PC-9 (cell line): ENCODE measurements around the gene SNRNP40. TPM values are rescaled to one million over a fixed set of nuclear protein-coding genes. Genes with fewer than 3 reads are reported as not detected.

ENCODE experiments used
- BruUV-seq: library from RNA; stranded (reverse); fragments of 400-500 nt; replicated peaks from 2 replicates; lab custom pipeline; 2021; lab: Mats Ljungman, UMichigan
- CTCF ChIA-PET: fragments of 300-600 bp; sonication (Branson Sonifier 250); formaldehyde crosslinking; loops from one replicate; lab custom pipeline; 2022; ENCODE audit warnings: antibody characterized with exemption; lab: Charles Lee
- POLR2A ChIA-PET: fragments of 300-600 bp; sonication (Branson Sonifier 250); formaldehyde crosslinking; loops from one replicate; lab custom pipeline; 2022; ENCODE audit warnings: antibody characterized with exemption; ENCODE audit not compliant: unreplicated experiment; lab: Charles Lee
- DNase-seq, 2 experiments: peaks; one replicate each; pipeline versions ENCODE4 v3.0.0 to v3.0.0-alpha.2; 2015 to 2022; ENCODE audit warnings: mixed read lengths in 1 of 2
- H2AFZ ChIP-seq: fragments of 200-600 bp; sonication (generic); 2 replicates; pipeline ENCODE4 v1.8.1; 2017; ENCODE audit warnings: antibody characterized with exemption
- H3F3A ChIP-seq: fragments of 200-600 bp; sonication (generic); 2 replicates; pipeline ENCODE4 v1.8.1; 2017; ENCODE audit warnings: antibody characterized with exemption, mild to moderate bottlenecking, low read depth; ENCODE audit not compliant: insufficient read depth
- H3K27ac ChIP-seq: fragments of 200-600 bp; sonication (generic); 2 replicates; pipeline ENCODE4 v1.6.1; 2016; ENCODE audit warnings: mixed run types
- H3K27me3 ChIP-seq: fragments of 200-600 bp; sonication (generic); 2 replicates; pipeline ENCODE4 v1.6.1; 2016; ENCODE audit warnings: low read depth, mixed run types; ENCODE audit not compliant: insufficient read depth
- H3K36me3 ChIP-seq: fragments of 200-600 bp; sonication (generic); 2 replicates; pipeline ENCODE4 v1.6.1; 2016; ENCODE audit warnings: low read depth, mixed run types
- H3K4me1 ChIP-seq: fragments of 200-600 bp; sonication (generic); replicated peaks from 2 replicates; pipeline ENCODE4 v1.6.1; 2016; ENCODE audit warnings: mixed run types; ENCODE audit not compliant: insufficient read depth
- H3K4me2 ChIP-seq: fragments of 200-600 bp; sonication (generic); 2 replicates; pipeline ENCODE4 v1.6.1; 2017; ENCODE audit warnings: mixed run types
- H3K4me3 ChIP-seq: fragments of 200-600 bp; sonication (generic); 2 replicates; pipeline ENCODE4 v1.6.1; 2016; ENCODE audit warnings: mixed run types
- H3K79me2 ChIP-seq: fragments of 200-600 bp; sonication (generic); 2 replicates; pipeline ENCODE4 v1.6.1; 2017; ENCODE audit warnings: low read depth, mixed run types
- H3K9me2 ChIP-seq: fragments of 200-600 bp; sonication (generic); 2 replicates; pipeline ENCODE4 v1.8.1; 2017; ENCODE audit warnings: mild to moderate bottlenecking; ENCODE audit not compliant: insufficient read depth
- H3K9me3 ChIP-seq: fragments of 200-600 bp; sonication (generic); 2 replicates; pipeline ENCODE4 v1.8.1; 2016; ENCODE audit warnings: low read depth; ENCODE audit not compliant: insufficient read depth
- H4K20me1 ChIP-seq: fragments of 200-600 bp; sonication (generic); 2 replicates; pipeline ENCODE4 v1.8.1; 2017; ENCODE audit not compliant: insufficient read depth
- EZH2 ChIP-seq: fragments of 200-600 bp; sonication (generic); IDR thresholded peaks from 2 replicates; pipeline ENCODE4 v1.8.0; 2017; ENCODE audit warnings: antibody characterized with exemption, low read depth
- intact Hi-C: fragments of 100-400 bp; cut with micrococcal nuclease; formaldehyde crosslinking; loops from one replicate; pipeline ENCODE4 v1.10.0; 2022; ENCODE audit not compliant: unreplicated experiment
- total RNA-seq: library from RNA; stranded (reverse); gene quantifications from 2 replicates; pipeline ENCODE4 v1.2.3, GENCODE V29; 2021
- TF ChIP-seq, protein P1 (sequence below): fragments of 200-600 bp; sonication (generic); conservative IDR thresholded peaks from 2 replicates; pipeline ENCODE4 v1.6.1; 2017; ENCODE audit warnings: mixed run types, antibody characterized with exemption, mild to moderate bottlenecking, moderate library complexity

The SNRNP40 gene
- total RNA-seq, 1 experiment from 2014 or later, result 59.5 TPM

DNA sequence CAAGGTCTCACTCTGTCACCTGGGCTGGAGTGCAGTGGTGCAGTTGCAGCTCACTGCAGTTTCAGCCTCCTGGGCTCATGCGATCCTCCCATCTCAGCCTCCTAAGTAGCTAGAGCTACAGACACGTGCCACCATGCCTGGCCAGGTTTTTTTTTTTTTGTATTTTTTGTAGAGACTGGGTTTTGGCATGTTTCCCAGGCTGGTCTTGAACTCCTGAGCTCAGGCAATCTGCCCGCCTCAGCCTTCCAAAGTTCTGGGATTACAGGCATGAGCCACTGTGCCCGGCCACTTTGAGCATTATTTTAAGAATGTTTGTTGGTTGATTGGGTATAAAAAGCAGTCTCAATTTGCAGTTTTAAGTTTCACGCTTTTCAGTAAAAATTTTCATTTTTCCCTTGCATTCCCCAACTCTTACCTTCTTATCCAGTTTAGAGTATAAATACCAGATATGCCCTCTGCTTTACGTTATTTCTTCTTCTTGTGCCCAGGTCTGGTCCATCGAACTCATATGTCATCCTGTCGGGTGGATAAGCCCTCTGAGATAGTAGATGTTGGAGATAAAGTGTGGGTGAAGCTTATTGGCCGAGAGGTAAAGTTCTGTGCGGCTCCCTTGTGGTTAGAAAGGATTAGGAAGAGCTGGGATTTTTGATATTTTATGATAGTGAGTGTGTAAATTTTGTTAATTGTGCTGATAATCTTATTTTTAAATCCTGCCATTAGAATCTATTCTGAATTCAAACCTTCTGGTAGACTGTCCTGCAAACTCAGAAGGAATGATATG lies 40.3 kb upstream of the SNRNP40 start:
- no peaks in the 10 kb centered on the region for H3K27me3 ChIP-seq

DNA sequence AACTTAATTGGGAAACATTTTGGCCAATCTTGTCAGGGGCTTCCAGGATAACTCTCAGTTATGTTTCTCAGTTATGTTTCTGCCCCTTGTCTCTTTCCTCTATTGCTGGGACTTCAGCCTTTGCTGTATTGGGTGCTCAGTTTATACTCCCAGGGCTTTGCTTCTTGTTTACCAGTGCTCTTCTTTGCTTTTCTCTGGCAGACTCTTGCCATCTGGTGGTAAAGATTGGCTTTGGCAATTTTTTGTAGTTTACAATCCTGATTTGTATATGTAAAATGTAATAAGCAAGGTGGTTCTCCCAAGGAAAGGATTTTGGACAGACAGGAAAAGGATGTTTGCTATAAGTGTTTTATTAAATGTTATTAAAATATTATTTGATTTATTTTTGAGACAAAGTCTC lies 38.4 kb upstream of the SNRNP40 start:
- Histone ChIP-seq H3K27ac (no peak overlapping the region), H3K4me2 (no peak overlapping the region), H3K4me1 (no peaks in the 10 kb centered on the region), H3K9me2 (no peaks in the 10 kb centered on the region), H4K20me1 (no peaks in the 10 kb centered on the region), H3K36me3 (no peaks in the 10 kb centered on the region), H3K27me3 (no peaks in the 10 kb centered on the region), H3K79me2 (no peaks in the 10 kb centered on the region), H3K9me3 (no peaks in the 10 kb centered on the region), H3K4me3 (no peak overlapping the region), H3F3A (no peaks in the 10 kb centered on the region), H2AFZ (no peak overlapping the region)
- BruUV-seq, result no TSS peak
- DNase-seq, result no peak
- ChIA-PET CTCF (no interaction called here), POLR2A (no interaction called here)
- no peak for TF ChIP-seq EZH2
- TF ChIP-seq, protein P1, sequence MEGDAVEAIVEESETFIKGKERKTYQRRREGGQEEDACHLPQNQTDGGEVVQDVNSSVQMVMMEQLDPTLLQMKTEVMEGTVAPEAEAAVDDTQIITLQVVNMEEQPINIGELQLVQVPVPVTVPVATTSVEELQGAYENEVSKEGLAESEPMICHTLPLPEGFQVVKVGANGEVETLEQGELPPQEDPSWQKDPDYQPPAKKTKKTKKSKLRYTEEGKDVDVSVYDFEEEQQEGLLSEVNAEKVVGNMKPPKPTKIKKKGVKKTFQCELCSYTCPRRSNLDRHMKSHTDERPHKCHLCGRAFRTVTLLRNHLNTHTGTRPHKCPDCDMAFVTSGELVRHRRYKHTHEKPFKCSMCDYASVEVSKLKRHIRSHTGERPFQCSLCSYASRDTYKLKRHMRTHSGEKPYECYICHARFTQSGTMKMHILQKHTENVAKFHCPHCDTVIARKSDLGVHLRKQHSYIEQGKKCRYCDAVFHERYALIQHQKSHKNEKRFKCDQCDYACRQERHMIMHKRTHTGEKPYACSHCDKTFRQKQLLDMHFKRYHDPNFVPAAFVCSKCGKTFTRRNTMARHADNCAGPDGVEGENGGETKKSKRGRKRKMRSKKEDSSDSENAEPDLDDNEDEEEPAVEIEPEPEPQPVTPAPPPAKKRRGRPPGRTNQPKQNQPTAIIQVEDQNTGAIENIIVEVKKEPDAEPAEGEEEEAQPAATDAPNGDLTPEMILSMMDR, result peak; percentile 54
- intact Hi-C loops, result loop anchor here (2.0 kb wide), 1 partner anchor 150 kb away; no protein-coding TSS in a partner anchor

More for the DNA sequence above, 40.3 kb upstream of the SNRNP40 start:
- no TSS peak for BruUV-seq
- TF ChIP-seq, protein P1, result no peak
- Histone ChIP-seq H3K4me2 (no peak overlapping the region), H3K9me2 (no peaks in the 10 kb centered on the region), H3K9me3 (no peaks in the 10 kb centered on the region), H3K36me3 (no peaks in the 10 kb centered on the region), H3K27ac (no peak overlapping the region), H3F3A (no peaks in the 10 kb centered on the region), H3K4me3 (no peak overlapping the region), H4K20me1 (no peaks in the 10 kb centered on the region), H2AFZ (no peak overlapping the region), H3K79me2 (no peaks in the 10 kb centered on the region), H3K4me1 (no peaks in the 10 kb centered on the region)
- ChIA-PET CTCF (interaction anchor here (0.6 kb wide), 1 partner anchor 134 kb away, joined by 3 read pairs; no protein-coding TSS in a partner anchor), POLR2A (no interaction called here)
- intact Hi-C loops, result no loop called here
- DNase-seq, result no peak

DNA sequence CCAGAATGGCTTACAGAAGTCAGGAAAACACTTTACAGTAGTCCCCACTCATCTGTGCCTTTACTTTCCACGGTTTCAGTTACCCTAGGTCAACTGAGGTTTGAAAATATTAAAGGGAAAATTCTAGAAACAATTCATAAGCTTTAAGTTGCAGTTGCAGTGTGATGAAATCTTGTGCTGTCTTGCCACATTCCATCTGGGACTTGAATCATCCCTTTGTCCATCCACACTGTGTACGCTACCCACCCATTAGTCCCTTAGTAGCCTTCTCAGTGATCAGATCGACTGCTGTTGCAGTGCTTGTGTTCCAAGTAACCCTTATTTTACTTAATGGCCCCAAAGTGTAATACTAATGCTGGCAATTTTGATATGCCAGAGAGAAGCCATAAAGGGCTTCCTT lies 30.8 kb upstream of the SNRNP40 start:
- no peaks in the 10 kb centered on the region for H3K4me1 ChIP-seq
- no peak overlapping the region for H2AFZ ChIP-seq
- no peaks in the 10 kb centered on the region for H4K20me1 ChIP-seq
- no peak overlapping the region for H3K4me3 ChIP-seq
- ChIA-PET POLR2A (no interaction called here), CTCF (no interaction called here)
- no TSS peak for BruUV-seq
- intact Hi-C loops, result no loop called here
- no peaks in the 10 kb centered on the region for H3K9me3 ChIP-seq
- no peak overlapping the region for H3K4me2 ChIP-seq
- no peak for TF ChIP-seq EZH2
- TF ChIP-seq, protein P1, result no peak
- no peaks in the 10 kb centered on the region for H3F3A ChIP-seq
- H3K79me2 ChIP-seq, result no peaks in the 10 kb centered on the region
- H3K9me2 ChIP-seq, result no peaks in the 10 kb centered on the region
- H3K36me3 ChIP-seq, result no peaks in the 10 kb centered on the region
- H3K27me3 ChIP-seq, result no peaks in the 10 kb centered on the region
- H3K27ac ChIP-seq, result 0 out of 2 replicates have a peak overlapping the region, but pooled peaks have one; percentile 39
- DNase-seq, result no peak
